ENCODE results near the gene FAM20A.

The FAM20A gene

GRCh38 chr17:68513932-68514331, 87.2 kb downstream of the FAM20A start:
- Histone ChIP-seq H3K4me1 (ENCODE audit: control insufficient read depth, insufficient read depth, low read length) (peaks cover 39% of the 10 kb centered on the region), H3K9me3 (replicated peaks; ENCODE audit: low read length) (no peaks in the 10 kb centered on the region), H3K9ac (ENCODE audit: low read depth, low read length) (peak overlapping the region; percentile 96), H3K27me3 (ENCODE audit: control insufficient read depth, insufficient read depth, low read length) (no peaks in the 10 kb centered on the region), H3K36me3 (ENCODE audit: insufficient read depth, low read length) (peaks cover 37% of the 10 kb centered on the region), H3K4me3 (ENCODE audit: low read length) (peak overlapping the region; percentile 96), H3K4me2 (ENCODE audit: low read length) (peak overlapping the region; percentile 85)

- Histone ChIP-seq H3K4me1 (ENCODE audit: control insufficient read depth, insufficient read depth, low read length) (peaks cover 39% of the 10 kb centered on the region), H3K9me3 (replicated peaks; ENCODE audit: low read length) (no peaks in the 10 kb centered on the region), H3K36me3 (ENCODE audit: insufficient read depth, low read length) (peaks cover 27% of the 10 kb centered on the region), H3K9ac (ENCODE audit: low read depth, low read length) (peak overlapping the region; percentile 96), H3K4me2 (ENCODE audit: low read length) (peak overlapping the region; percentile 85), H3K4me3 (ENCODE audit: low read length) (peak overlapping the region; percentile 96), H3K27me3 (ENCODE audit: control insufficient read depth, insufficient read depth, low read length) (no peaks in the 10 kb centered on the region)
These were observed 88.2 kb downstream of the FAM20A start for GRCh38 chr17:68512960-68513474.

DNA sequence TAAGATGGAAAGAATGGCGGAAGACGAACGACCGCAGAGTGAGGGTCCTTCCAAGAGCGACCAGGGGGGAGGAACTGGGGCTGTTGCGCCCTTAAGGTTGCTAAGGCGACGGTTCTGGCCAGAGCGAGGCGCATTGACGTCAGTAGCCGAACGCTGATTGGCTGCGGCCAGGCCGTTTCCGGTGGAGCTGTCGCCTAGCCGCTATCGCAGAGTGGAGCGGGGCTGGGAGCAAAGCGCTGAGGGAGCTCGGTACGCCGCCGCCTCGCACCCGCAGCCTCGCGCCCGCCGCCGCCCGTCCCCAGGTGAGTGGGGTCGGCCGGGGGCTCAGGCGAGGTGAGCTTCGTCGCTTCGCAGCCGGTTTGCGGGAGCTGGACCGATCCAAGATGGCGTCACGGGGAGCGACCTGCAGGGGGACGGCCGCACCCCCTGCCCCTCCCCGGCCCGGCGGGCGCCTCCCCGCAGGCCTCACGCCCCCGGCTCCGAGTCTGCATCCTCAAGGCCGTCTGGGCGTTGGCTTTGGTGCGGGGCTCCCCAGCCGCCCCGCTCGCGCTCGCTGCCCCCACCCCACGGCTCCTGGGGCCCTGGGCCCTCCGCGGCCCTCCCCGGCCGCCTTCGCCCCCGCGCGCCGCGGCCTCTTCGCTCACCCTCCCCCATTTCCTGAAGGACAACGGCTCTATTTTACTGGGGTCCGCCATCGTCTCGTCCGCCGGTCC, 88.8 kb downstream of the FAM20A start, which contains the start of gene PRKAR1A:
Gene PRKAR1A (plus strand): TSS at position 184 of the 713 bp plus-strand sequence. CDS start 2,970 bp downstream, outside the sequence.
- H3K9ac ChIP-seq (ENCODE audit: low read depth, low read length): peak within 1 kb of the TSS; percentile 96
- H3K9me3 ChIP-seq (replicated peaks; ENCODE audit: low read length): no peaks in the 10 kb centered on the region
- peaks cover 21% of the 10 kb centered on the region for H3K36me3 ChIP-seq (ENCODE audit: insufficient read depth, low read length)
- peak within 1 kb of the TSS; percentile 96 for H3K4me3 ChIP-seq (ENCODE audit: low read length)
- H3K27me3 ChIP-seq (ENCODE audit: control insufficient read depth, insufficient read depth, low read length): no peaks in the 10 kb centered on the region
- H3K4me1 ChIP-seq (ENCODE audit: control insufficient read depth, insufficient read depth, low read length): peaks cover 45% of the 10 kb centered on the region
- H3K4me2 ChIP-seq (ENCODE audit: low read length): peak within 1 kb of the TSS; percentile 91

- H3K4me1 ChIP-seq (ENCODE audit: control insufficient read depth, insufficient read depth, low read length): peaks cover 47% of the 10 kb centered on the region
- H3K4me3 ChIP-seq (ENCODE audit: low read length): peak overlapping the region; percentile 96
- H3K27me3 ChIP-seq (ENCODE audit: control insufficient read depth, insufficient read depth, low read length): no peaks in the 10 kb centered on the region
- H3K9ac ChIP-seq (ENCODE audit: low read depth, low read length): peak overlapping the region; percentile 96
- peaks cover 15% of the 10 kb centered on the region for H3K36me3 ChIP-seq (ENCODE audit: insufficient read depth, low read length)
- H3K9me3 ChIP-seq (replicated peaks; ENCODE audit: low read length): no peaks in the 10 kb centered on the region
- peak overlapping the region; percentile 91 for H3K4me2 ChIP-seq (ENCODE audit: low read length)
These were observed 89.4 kb downstream of the FAM20A start for GRCh38 chr17:68511671-68512246.

GRCh38 chr17:68511254-68511670, 89.9 kb downstream of the FAM20A start:
- Histone ChIP-seq H3K36me3 (ENCODE audit: insufficient read depth, low read length) (peaks cover 12% of the 10 kb centered on the region), H3K9ac (ENCODE audit: low read depth, low read length) (peak overlapping the region; percentile 96), H3K4me1 (ENCODE audit: control insufficient read depth, insufficient read depth, low read length) (peaks cover 42% of the 10 kb centered on the region), H3K27me3 (ENCODE audit: control insufficient read depth, insufficient read depth, low read length) (no peaks in the 10 kb centered on the region), H3K9me3 (replicated peaks; ENCODE audit: low read length) (no peaks in the 10 kb centered on the region), H3K4me3 (ENCODE audit: low read length) (peak overlapping the region; percentile 96), H3K4me2 (ENCODE audit: low read length) (peak overlapping the region; percentile 91)

DNA sequence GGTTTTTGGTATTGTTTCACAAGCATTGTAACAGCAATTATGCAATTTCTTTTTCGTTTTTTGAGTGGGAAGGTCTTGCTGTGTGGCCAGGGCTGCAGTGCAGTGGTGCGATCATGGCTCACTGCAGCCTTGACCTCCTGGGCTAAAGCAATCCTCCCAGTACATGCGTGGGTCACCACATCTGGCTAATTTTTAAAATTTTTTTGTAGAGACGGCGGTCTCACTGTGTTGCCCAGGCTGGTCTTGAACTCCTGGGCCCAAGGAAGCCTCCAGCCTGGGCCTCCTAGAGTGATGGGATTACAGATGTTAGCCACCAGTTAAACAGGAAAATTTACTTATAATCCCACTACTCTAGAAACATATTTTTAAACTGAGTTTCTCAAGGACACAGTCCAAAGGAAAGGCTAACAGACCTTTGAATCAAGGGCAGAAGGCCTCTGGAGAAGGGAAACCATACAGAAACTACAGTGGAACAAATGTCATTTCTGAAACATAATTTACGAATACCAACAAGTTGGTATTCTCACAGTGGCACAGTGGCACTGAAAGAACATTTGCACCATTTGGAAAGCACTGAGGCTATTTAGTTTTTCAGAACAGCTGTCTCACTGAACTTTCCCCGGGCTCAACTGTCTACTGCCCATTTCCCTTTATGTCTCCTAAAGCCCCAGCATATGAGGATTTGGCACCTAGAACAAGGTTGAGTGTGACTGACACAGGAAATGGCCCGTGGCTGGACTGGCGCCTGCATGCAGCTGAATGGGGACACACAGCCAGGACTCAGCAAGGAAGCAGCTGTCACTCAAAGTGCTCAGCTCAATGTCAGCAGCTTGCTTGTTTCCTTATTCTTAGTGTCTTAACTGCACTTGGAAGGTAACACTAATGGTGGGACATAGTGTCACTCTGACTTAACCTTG, 91.8 kb downstream of the FAM20A start:
- no peak overlapping the region for H3K4me2 ChIP-seq (ENCODE audit: low read length)
- no peaks in the 10 kb centered on the region for H3K36me3 ChIP-seq (ENCODE audit: insufficient read depth, low read length)
- H3K4me1 ChIP-seq (ENCODE audit: control insufficient read depth, insufficient read depth, low read length): peaks cover 24% of the 10 kb centered on the region
- H3K9ac ChIP-seq (ENCODE audit: low read depth, low read length): no peak overlapping the region
- no peak overlapping the region for H3K4me3 ChIP-seq (ENCODE audit: low read length)
- no peaks in the 10 kb centered on the region for H3K27me3 ChIP-seq (ENCODE audit: control insufficient read depth, insufficient read depth, low read length)
- H3K9me3 ChIP-seq (replicated peaks; ENCODE audit: low read length): no peaks in the 10 kb centered on the region

DNA sequence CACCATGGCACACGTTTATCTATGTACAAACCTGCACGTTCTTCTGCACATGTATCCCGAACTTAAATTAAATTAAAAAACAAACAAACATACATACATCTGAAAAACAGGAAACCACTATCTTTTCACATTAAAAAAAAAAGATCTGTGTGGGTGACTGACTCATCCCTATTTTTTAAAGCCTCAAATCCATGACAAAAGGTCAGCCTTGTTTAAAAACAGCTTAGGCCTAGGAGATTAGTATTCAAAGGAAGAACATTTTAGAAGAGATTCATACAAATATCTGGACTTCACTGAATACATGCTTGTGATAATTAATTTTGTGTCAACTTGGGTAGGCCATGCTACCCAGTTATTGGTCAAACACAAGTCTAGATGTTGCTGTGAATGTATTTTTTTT, 93.6 kb downstream of the FAM20A start:
- no peaks in the 10 kb centered on the region for H3K36me3 ChIP-seq (ENCODE audit: insufficient read depth, low read length)
- no peak overlapping the region for H3K9ac ChIP-seq (ENCODE audit: low read depth, low read length)
- no peak overlapping the region for H3K4me2 ChIP-seq (ENCODE audit: low read length)
- peaks cover 20% of the 10 kb centered on the region for H3K4me1 ChIP-seq (ENCODE audit: control insufficient read depth, insufficient read depth, low read length)
- H3K9me3 ChIP-seq (replicated peaks; ENCODE audit: low read length): no peaks in the 10 kb centered on the region
- H3K4me3 ChIP-seq (ENCODE audit: low read length): no peak overlapping the region
- no peaks in the 10 kb centered on the region for H3K27me3 ChIP-seq (ENCODE audit: control insufficient read depth, insufficient read depth, low read length)

- Histone ChIP-seq H3K9ac (ENCODE audit: low read depth, low read length) (no peak overlapping the region), H3K4me1 (ENCODE audit: control insufficient read depth, insufficient read depth, low read length) (peaks cover 15% of the 10 kb centered on the region), H3K4me2 (ENCODE audit: low read length) (no peak overlapping the region), H3K9me3 (replicated peaks; ENCODE audit: low read length) (no peaks in the 10 kb centered on the region), H3K36me3 (ENCODE audit: insufficient read depth, low read length) (no peaks in the 10 kb centered on the region), H3K27me3 (ENCODE audit: control insufficient read depth, insufficient read depth, low read length) (peaks cover 10% of the 10 kb centered on the region), H3K4me3 (ENCODE audit: low read length) (no peak overlapping the region)
These were observed 95.2 kb downstream of the FAM20A start for GRCh38 chr17:68505951-68506350.

DNA sequence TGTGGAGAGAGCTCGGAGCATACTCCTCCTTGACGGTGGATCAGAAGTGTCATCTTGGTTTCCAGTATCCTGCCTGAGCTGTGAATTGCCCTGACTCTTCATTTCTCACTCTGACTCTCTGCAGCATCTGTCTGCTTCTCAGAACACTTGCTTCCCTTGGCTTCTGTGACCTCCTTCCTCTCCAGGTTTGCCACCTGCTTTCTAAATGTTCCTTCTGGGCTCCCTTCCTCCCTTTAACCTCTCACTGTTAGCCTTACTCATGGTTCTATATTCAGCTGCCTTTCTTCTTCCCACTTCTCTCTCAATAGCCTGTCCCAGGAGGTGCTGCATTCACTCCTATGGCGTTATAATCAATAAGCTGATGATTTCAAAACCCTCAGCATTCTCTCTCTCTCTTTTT, 100.1 kb downstream of the FAM20A start:
- Histone ChIP-seq H3K9ac (ENCODE audit: low read depth, low read length) (no peak overlapping the region), H3K4me1 (ENCODE audit: control insufficient read depth, insufficient read depth, low read length) (peaks cover 5% of the 10 kb centered on the region), H3K27me3 (ENCODE audit: control insufficient read depth, insufficient read depth, low read length) (peaks cover 30% of the 10 kb centered on the region), H3K4me3 (ENCODE audit: low read length) (no peak overlapping the region), H3K4me2 (ENCODE audit: low read length) (no peak overlapping the region), H3K9me3 (replicated peaks; ENCODE audit: low read length) (no peaks in the 10 kb centered on the region), H3K36me3 (ENCODE audit: insufficient read depth, low read length) (no peaks in the 10 kb centered on the region)

GRCh38 chr17:68499587-68499986, 101.6 kb downstream of the FAM20A start:
- H3K4me2 ChIP-seq (ENCODE audit: low read length): no peak overlapping the region
- peaks cover 30% of the 10 kb centered on the region for H3K27me3 ChIP-seq (ENCODE audit: control insufficient read depth, insufficient read depth, low read length)
- no peaks in the 10 kb centered on the region for H3K9me3 ChIP-seq (replicated peaks; ENCODE audit: low read length)
- H3K4me3 ChIP-seq (ENCODE audit: low read length): no peak overlapping the region
- peaks cover 5% of the 10 kb centered on the region for H3K4me1 ChIP-seq (ENCODE audit: control insufficient read depth, insufficient read depth, low read length)
- no peaks in the 10 kb centered on the region for H3K36me3 ChIP-seq (ENCODE audit: insufficient read depth, low read length)
- no peak overlapping the region for H3K9ac ChIP-seq (ENCODE audit: low read depth, low read length)
